Keratinocyte (primary cell): Measurements from ENCODE around the gene CS. TPM values are rescaled to one million over a fixed set of nuclear protein-coding genes. Genes with fewer than 3 reads are reported as not detected.

ENCODE experiments used
- DNase-seq: peaks from one replicate; pipeline ENCODE4 v3.0.0-alpha.2; 2011; ENCODE audit warnings: low read depth, missing footprints, low spot score
- FAIRE-seq: peaks from 2 replicates; lab custom pipeline; 2011; peaks lifted over from hg19 to GRCh38; lab: Jason Lieb, UNC
- H2AFZ ChIP-seq: 2 replicates; pipeline ENCODE4 v1.6.0; 2012; ENCODE audit warnings: low read length, control low read depth, inconsistent platforms; ENCODE audit not compliant: control insufficient read depth
- H3K27ac ChIP-seq: 2 replicates; pipeline ENCODE4 v1.5.1; 2011; ENCODE audit warnings: low read length; ENCODE audit not compliant: control insufficient read depth, insufficient read depth
- H3K27me3 ChIP-seq: 3 replicates; pipeline ENCODE4 v1.6.0; 2011; ENCODE audit warnings: low read length; ENCODE audit not compliant: control insufficient read depth, insufficient read depth; ENCODE audit errors: extremely low read depth
- H3K36me3 ChIP-seq, 2 experiments: 2 replicates in 1 of 2; 3 replicates in 1 of 2; pipeline ENCODE4 v1.5.1; 2011; ENCODE audit warnings: low read length in 2 of 2, mild to moderate bottlenecking in 1 of 2; ENCODE audit not compliant: control insufficient read depth in 2 of 2, insufficient read depth in 2 of 2; ENCODE audit errors: extremely low read depth in 1 of 2
- H3K4me1 ChIP-seq: 3 replicates; pipeline ENCODE4 v1.5.1; 2011; ENCODE audit warnings: low read length; ENCODE audit not compliant: control insufficient read depth, insufficient read depth; ENCODE audit errors: extremely low read depth
- H3K4me2 ChIP-seq: 3 replicates; pipeline ENCODE4 v1.6.0; 2011; ENCODE audit warnings: low read depth, low read length; ENCODE audit not compliant: control insufficient read depth, insufficient read depth; ENCODE audit errors: extremely low read depth
- H3K4me3 ChIP-seq, 3 experiments: fragments of 200-600 bp in 1 of 3; sonication (generic) in 1 of 3; 2 replicates in 2 of 3; 3 replicates in 1 of 3; pipeline ENCODE4 v1.5.1; 2011 to 2016; ENCODE audit warnings: low read length in 3 of 3, mild to moderate bottlenecking in 3 of 3, control low read depth in 2 of 3, inconsistent platforms in 1 of 3, low read depth in 1 of 3, mixed read lengths in 1 of 3, mixed run types in 1 of 3, moderate library complexity in 1 of 3; ENCODE audit not compliant: control insufficient read depth in 2 of 3, insufficient read depth in 2 of 3; ENCODE audit errors: extremely low read depth in 1 of 3
- H3K79me2 ChIP-seq: 2 replicates; pipeline ENCODE4 v1.6.0; 2012; ENCODE audit warnings: low read length; ENCODE audit not compliant: control insufficient read depth, insufficient read depth
- H3K9ac ChIP-seq: 3 replicates; pipeline ENCODE4 v1.6.0; 2011; ENCODE audit warnings: low read length; ENCODE audit not compliant: control insufficient read depth, insufficient read depth; ENCODE audit errors: extremely low read depth
- H3K9me1 ChIP-seq: 3 replicates; pipeline ENCODE4 v1.6.0; 2011; ENCODE audit warnings: low read length; ENCODE audit not compliant: control insufficient read depth, insufficient read depth; ENCODE audit errors: extremely low read depth
- H3K9me3 ChIP-seq: 2 replicates; pipeline ENCODE4 v1.5.1; 2012; ENCODE audit warnings: low read depth, low read length; ENCODE audit not compliant: control insufficient read depth
- H4K20me1 ChIP-seq: 3 replicates; pipeline ENCODE4 v1.6.0; 2011; ENCODE audit warnings: low read length; ENCODE audit not compliant: control insufficient read depth, insufficient read depth; ENCODE audit errors: extremely low read depth
- CTCF ChIP-seq, 3 experiments: IDR thresholded peaks in 1 of 3; conservative IDR thresholded peaks in 1 of 3; optimal IDR thresholded peaks in 1 of 3; 2 replicates in 2 of 3; 3 replicates in 1 of 3; pipeline versions ENCODE3 to v1.5.1; 2011; ENCODE audit warnings: low read length in 3 of 3, mild to moderate bottlenecking in 3 of 3, moderate library complexity in 2 of 3, control low read depth in 1 of 3, inconsistent platforms in 1 of 3; ENCODE audit not compliant: insufficient read depth in 2 of 3; ENCODE audit errors: extremely low read depth in 1 of 3
- EZH2 ChIP-seq: IDR thresholded peaks from one replicate; pipeline ENCODE4 v1.6.1; 2012; ENCODE audit warnings: inconsistent platforms, mild to moderate bottlenecking, low read length, moderate library complexity
- dilution Hi-C: fragments of 300-500 bp; cut with MboI; formaldehyde crosslinking; loops from one replicate; pipeline ENCODE4 v1.7.0; 2020; ENCODE audit warnings: low sequenced_read_pairs; ENCODE audit not compliant: extremely low pct_ligation_motif_present
- polyA plus RNA-seq, 5 experiments: library from polyadenylated mRNA; depleted of rRNA in 3 of 5; stranded (reverse) in 3 of 5; stranded (forward) in 1 of 5; unstranded in 1 of 5; fragments of >200 nt; gene quantifications; 1 replicate in 1 of 5; 2 replicates in 3 of 5; 3 replicates in 1 of 5; pipeline versions ENCODE4 v1.2.1 to v1.2.3, GENCODE V29; 2011 to 2012; ENCODE audit warnings: missing spikeins in 2 of 5, low read depth in 1 of 5, low replicate concordance in 1 of 5

Gene CS
- polyA plus RNA-seq, 1 donor (not counting 4 experiments of a cell fraction or from before 2014, with no cell fraction given), result 105 TPM

- DNase-seq, result no peak
- Histone ChIP-seq H2AFZ (no peak overlapping the region), H3K4me3 (no peak overlapping the region), H3K4me2 (no peak overlapping the region), H3K27ac (no peak overlapping the region), H3K9me1 (no peaks in the 10 kb centered on the region), H3K9ac (no peak overlapping the region), H4K20me1 (no peaks in the 10 kb centered on the region), H3K4me1 (peaks cover 8% of the 10 kb centered on the region), H3K27me3 (no peaks in the 10 kb centered on the region), H3K9me3 (no peaks in the 10 kb centered on the region), H3K79me2 (no peaks in the 10 kb centered on the region), H3K36me3 (peaks cover 16 to 29% of the 10 kb centered on the region in 2 experiments)
- TF ChIP-seq EZH2 (no peak), CTCF (optimal IDR thresholded peaks at IDR 0.05 in 1 of 3, IDR thresholded peaks at IDR 0.05 in 1 of 3, conservative IDR thresholded peaks at IDR 0.05 in 1 of 3; ENCODE audit: extremely low read depth in 1 of 3, insufficient read depth in 2 of 3, low read length in 3 of 3) (no peak)
- dilution Hi-C loops, result no loop called here
- no peak for FAIRE-seq
These were observed 20.9 kb upstream of the CS start for GRCh38 chr12:56321027-56321426.

- peaks cover 8 to 9% of the 10 kb centered on the region in 2 experiments for H3K36me3 ChIP-seq
- no peaks in the 10 kb centered on the region for H3K27me3 ChIP-seq
- H3K4me3 ChIP-seq, result no peak overlapping the region
- dilution Hi-C loops, result no loop called here
- FAIRE-seq (no peak), DNase-seq (no peak)
- H3K4me1 ChIP-seq, result peaks cover 13% of the 10 kb centered on the region
- peaks cover 17% of the 10 kb centered on the region for H3K79me2 ChIP-seq
- TF ChIP-seq EZH2 (no peak), CTCF (optimal IDR thresholded peaks at IDR 0.05 in 1 of 3, IDR thresholded peaks at IDR 0.05 in 1 of 3, conservative IDR thresholded peaks at IDR 0.05 in 1 of 3; ENCODE audit: extremely low read depth in 1 of 3, insufficient read depth in 2 of 3, low read length in 3 of 3) (no peak)
- no peak overlapping the region for H3K9ac ChIP-seq
- no peak overlapping the region for H2AFZ ChIP-seq
- no peak overlapping the region for H3K27ac ChIP-seq
- no peaks in the 10 kb centered on the region for H4K20me1 ChIP-seq
- no peaks in the 10 kb centered on the region for H3K9me3 ChIP-seq
- no peaks in the 10 kb centered on the region for H3K9me1 ChIP-seq
- H3K4me2 ChIP-seq, result no peak overlapping the region
These were observed 17.5 kb upstream of the CS start for GRCh38 chr12:56317675-56318074.
